NCI-H1417 (cell line): ENCODE data around the gene TNFAIP6.
"Not testable (repeated sequence)": the region's sequence is repeated elsewhere in the genome, so short reads cannot be mapped to it uniquely, and the experiment has no call there.

Experiments
- DNase-seq, 3 experiments: peaks; one replicate each; lab custom pipeline; 2025; lab: John Stamatoyannopoulos, UW

The TNFAIP6 gene

DNA sequence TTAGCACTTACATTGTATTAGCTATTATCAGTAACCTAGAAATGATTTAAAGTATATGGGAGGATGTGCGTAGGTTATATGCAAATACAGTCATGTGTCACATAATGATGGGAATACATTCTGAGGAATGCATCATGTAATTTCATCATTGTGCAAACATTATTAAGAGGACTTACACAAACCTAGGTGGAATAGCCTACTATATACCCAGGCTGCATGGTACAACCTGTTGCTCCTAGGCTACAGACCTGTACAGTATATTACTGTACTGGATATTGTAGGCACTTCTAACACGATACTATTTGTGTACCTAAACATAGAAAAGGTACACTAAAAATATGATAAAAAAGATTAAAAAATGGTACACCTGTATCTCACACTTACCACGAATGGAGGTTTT lies 60.3 kb downstream of the TNFAIP6 start:
- DNase-seq, result no peak

DNA sequence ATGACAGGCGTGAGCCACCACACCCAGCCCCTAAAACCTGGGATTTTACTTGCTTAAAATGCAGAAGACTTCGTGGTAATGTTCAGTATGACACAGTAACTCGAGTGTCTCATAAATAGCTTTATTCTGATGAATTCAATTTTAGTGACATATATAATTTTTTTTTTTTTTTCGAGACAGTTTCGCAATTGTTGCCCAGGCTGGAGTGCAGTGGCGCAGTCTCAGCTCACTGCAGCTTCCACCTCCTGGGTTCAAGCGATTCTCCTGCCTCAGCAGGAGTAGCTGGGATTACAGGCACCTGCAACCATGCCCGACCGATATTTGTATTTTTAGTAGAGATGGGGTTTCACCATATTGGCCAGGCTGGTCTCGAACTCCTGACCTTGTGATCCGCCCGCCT lies 64.3 kb downstream of the TNFAIP6 start:
- not testable (repeated sequence) for DNase-seq

DNA sequence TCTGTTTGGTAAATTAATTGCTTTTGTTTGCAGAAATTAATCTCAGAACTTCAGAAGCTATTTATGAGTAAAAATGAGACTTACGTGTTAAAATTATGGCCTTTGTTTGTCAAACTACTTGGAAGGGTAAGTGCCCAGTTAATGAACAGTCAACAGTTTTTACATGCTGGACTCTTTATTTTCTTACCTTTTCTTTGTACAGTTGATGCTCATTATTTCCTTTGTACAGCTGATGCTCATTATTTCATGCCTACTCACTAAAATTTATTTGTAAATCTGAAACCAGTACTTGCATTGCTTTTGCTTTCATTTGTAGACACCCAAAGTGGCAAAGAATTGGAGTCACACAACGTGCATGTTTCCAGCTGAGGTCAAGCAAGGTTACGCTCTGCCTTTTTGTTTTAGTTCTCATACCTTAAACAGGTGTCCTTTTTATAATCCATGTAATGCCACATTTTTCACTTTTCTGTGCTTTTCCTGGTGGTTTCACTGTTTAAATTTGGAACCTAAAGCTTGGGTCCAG lies 65.6 kb downstream of the TNFAIP6 start:
- peak in 1 of 3 experiments; percentile 61 for DNase-seq

DNA sequence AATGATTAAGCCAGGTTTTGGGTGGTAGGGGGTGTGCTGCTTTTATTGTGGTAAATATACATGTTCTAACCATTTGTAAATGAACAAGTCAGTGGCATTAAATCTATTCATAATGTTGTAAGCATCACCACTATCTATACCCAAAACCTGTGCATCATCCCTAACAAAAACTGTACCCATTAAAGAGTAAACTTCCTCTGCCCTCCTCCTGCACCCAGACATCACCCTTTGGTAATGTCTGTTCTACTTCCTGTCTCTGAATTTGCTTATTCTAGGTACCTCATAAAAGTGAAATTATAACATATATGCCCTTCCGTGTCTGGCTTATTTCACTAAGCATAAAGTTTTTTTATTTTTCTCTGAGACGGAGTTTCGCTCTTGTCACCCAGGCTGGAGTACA lies 66.4 kb downstream of the TNFAIP6 start:
- DNase-seq, result no peak
